Stimulated activated CD4-positive, alpha-beta T cell treated with anti-CD3 and anti-CD28 coated beads, Interleukin-2, amount 100 ng/mL, for 4 hours (primary cell): Measurements from ENCODE around the gene FAM219B.
"Not testable (repeated sequence)": the region's sequence is repeated elsewhere in the genome, so short reads cannot be mapped to it uniquely, and the experiment has no call there.

ENCODE experiments used
- DNase-seq: peaks from one replicate; pipeline ENCODE4 v3.0.0-alpha.2; 2020; ENCODE audit warnings: low read depth

The FAM219B gene

GRCh38 chr15:74906450-74907162 lies at the start of gene FAM219B:
Gene FAM219B (minus strand): TSS chr15:74906851. CDS start chr15:74906800, 51 bp downstream.
- peak; percentile 59 for DNase-seq

DNA sequence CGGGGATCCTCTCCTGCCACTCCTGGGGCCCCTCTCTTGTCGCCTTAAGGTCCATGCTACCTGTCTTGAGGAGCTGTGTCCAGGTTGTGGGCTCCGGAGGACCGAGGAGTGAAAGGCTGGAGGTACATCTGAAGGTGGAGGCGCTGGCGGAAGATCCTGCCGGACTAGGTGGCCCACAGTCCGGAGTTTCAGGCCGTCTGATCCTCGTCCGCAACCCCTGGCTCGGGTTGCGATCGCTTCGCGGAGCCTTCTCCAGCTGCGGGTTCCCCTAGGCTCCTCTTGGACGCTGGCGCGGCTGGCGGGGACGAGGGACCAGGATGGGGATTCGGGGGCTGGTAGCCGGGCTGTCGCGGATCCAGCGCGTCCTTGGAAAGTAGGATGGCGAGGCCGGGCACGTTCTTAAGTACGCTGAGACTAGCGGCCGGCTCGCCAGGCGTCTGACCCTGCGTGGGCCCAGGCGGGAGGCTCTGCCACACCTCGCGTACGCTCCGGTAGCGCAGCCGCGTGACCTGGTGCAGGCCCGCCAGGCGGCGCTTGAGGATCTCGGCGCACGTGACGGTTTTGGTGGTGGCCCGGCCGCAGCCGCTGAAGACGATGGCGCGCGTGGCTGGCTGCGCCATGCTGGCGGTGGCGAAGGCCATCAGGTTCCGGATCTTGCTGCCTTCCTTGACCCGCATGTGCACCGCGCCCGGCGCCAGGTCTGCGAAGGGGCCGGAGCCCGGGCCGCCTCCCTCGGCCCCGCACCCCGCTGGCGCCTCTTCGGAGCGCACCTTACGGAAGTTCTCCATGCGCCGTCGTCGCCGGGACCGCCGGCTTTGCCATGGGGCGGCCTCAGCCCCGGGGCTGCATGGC lies 49.4 kb upstream of the FAM219B start:
- DNase-seq: peak; percentile 64

- no peak for DNase-seq
These were observed 48.4 kb upstream of the FAM219B start for GRCh38 chr15:74955017-74955416.

DNA sequence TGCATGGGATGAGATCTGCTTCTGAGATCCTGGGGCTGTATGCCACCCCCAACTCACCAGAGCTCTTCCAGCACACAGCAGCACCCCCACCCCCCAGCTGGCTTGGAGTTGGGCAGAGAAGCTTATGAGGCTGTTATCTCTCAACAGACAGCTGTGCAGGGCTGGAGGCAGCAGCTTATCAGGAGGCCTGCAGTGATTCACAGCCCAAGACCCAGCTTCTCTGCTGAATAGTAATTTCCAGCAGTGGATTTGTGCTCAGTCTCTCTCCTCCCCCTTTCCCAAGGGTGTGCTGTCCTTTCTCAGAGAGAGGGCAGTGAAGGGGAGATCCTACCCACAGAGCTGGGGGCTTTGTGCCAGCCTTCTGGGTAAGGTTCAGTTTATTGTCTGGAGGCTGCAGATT lies 47.9 kb upstream of the FAM219B start:
- DNase-seq: no peak

- DNase-seq: no peak
These were observed 44.4 kb upstream of the FAM219B start for GRCh38 chr15:74951006-74951405.

- peak; percentile 72 for DNase-seq
These were observed 43.6 kb upstream of the FAM219B start for GRCh38 chr15:74950078-74950908.

DNA sequence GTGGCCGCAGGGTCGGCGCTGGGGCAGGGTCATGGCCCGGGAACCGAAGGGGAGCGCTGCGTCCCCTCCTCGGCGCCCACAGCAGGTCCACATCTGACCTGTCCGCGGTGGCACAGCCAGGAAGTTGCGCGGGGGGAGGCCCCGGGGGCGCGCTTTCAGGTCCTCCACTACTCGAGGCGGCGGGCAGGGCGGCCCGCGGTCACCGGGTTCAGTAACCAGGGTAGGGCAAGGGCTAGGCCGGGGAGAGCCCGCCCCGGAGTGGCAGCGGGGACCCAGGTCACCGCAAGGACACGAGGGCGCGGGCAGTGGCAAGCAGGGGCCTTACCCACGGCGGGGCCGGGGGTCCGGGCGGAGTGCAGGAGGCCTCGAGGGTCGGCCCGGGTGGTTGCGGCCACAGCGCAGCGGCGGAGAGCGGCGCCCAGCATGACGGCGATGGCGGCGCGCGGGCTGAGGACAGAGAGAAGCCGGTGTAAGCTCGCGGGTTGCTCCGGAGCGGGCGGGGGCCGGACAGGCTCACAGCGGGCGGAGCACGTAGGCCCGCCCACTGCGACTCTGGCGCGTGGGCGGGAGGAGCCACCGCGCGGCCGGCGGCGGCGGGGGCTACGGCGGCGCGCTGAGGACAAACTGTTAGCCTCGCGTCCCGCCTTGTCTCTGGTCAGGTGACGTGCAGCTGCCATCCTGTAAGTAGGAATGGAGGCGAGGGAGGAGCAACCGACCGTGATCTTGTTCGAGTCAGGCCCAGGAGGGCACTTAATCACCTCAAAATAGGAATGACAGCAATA lies 31.1 kb upstream of the FAM219B start, which contains the start of gene COX5A:
COX5A (minus strand) TSS at position 484 of the 782 bp plus-strand sequence; CDS start at position 425, 59 bp downstream.
- peak; percentile 88 for DNase-seq

- no peak for DNase-seq
These were observed 30.6 kb upstream of the FAM219B start for GRCh38 chr15:74937272-74937589.

DNA sequence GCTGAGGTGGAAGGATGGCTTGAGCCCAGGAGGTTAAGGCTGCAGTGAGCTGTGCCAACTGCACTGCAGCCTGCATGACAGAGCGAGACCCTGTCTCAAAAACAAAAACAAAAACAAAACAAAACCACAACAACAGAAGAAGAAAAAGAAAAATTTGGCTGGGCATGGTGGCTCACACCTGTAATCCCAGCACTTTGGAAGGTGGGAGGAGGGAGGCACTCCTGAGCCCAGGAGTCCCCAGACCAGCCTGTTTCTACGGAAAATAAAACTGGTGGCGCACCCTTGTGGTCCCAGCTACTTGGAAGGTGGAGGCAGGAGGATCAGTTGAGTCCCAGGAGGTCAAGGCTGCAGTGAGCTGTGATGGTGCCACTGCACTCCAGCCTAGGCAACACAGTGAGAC lies 28.5 kb upstream of the FAM219B start:
- DNase-seq: not testable (repeated sequence)

GRCh38 chr15:74933573-74933972 lies 26.9 kb upstream of the FAM219B start:
- DNase-seq: no peak

- no peak for DNase-seq
These were observed 22.1 kb upstream of the FAM219B start for GRCh38 chr15:74928771-74929198.

GRCh38 chr15:74924525-74924924 lies 17.9 kb upstream of the FAM219B start:
- no peak for DNase-seq

DNA sequence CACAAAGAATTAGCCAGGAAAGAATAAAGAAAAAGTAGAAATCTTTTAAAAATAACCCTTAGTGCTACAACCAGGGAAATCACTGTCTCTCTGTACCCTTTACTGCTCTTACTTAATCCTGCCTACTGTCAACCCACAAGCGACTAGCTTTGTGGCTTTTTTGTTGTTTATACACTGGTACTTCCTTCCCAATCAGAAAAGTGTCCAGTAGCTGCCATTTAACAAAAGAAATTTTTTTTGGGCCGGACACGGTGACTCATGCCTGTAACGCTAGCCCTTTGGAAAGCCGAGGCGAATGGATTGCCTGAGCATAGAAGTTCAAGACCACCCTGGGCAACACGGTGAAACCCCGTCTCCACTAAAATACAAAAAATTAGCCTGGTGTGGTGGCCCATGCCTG lies 13.8 kb upstream of the FAM219B start:
- DNase-seq: no peak

GRCh38 chr15:74917676-74918075 lies 11.0 kb upstream of the FAM219B start:
- DNase-seq: no peak

DNA sequence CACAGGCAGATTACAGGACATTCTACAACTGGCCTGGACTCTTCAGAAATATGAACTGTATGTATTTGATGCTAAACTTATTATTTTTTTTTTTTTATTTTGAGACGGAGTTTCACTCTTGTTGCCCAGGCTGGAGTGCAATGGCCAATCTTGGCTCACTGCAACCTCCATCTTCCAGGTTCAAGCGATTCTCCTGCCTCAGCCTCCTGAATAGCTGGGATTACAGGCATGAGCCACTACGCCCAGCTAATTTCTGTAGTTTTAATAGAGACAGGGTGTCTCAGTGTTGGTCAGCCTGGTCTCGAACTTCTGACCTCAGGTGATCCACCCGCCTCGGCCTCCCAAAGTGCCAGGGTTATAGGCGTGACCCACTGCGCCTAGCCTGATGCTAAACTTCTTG lies 7.1 kb upstream of the FAM219B start:
- not testable (repeated sequence) for DNase-seq

- no peak for DNase-seq
These were observed 6.4 kb upstream of the FAM219B start for GRCh38 chr15:74913041-74913440.

- DNase-seq: no peak
These were observed 2.0 kb upstream of the FAM219B start for GRCh38 chr15:74908635-74909034.

- no peak for DNase-seq
These were observed 666 bp upstream of the FAM219B start for GRCh38 chr15:74907163-74907870.

DNA sequence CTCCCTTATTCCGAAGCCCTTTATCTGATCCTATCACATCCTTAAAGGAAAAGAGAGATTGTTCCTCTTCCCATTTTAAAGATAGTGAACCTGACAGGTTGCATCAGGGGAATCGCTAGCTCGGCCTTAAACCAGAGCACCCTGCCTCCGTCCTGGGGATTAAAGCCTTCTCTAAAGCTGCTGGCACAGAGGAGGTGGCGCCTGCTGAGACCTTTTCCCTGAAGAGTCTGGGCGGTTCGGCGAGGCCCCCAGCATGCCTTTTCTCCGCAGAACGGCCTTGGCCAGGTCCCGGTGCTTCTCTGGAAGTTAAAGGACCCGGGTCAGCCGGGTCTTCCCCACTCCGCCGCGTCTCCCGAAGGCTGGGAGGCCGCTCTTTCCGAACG lies 593 bp downstream of the FAM219B start:
- no peak for DNase-seq

DNA sequence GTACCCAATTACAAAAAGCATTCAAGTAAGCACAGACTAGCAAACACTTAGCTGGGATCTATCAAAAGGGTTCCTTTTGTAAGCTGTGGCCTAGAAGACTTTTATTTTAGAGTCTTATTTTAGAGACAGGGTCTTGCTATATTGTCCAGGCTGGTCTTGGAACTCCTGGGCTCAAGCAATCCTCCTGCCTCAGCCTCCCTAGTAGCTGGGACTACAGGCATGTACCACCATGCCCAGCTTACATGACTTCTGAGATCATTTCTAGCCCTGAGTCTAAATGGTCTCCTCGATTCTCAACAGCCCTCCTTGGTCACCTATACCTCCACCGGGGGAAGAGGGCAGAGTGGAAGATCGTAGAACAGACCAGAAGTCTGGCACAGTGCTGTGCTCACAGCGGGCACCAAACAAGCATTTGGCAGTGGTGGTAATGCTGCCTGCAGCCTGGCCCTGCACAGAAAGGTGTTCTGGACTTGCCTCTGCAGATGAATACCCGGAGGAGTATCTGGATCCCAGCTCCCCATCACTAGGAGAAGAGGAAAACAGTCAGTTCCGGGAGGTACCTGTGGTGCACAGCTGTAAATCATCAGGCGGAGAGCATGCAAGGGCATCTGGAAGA lies 2.4 kb downstream of the FAM219B start:
- no peak for DNase-seq

GRCh38 chr15:74903676-74904075 lies 3.0 kb downstream of the FAM219B start:
- no peak for DNase-seq
